Hematopoietic multipotent progenitor cell treated with erythropoietin and hydrocortisone succinate and interleukin-3 and kit ligand, for 17 days (in vitro differentiated cells): ENCODE results near the gene ITGAE.
"Not testable (repeated sequence)": the region's sequence is repeated elsewhere in the genome, so short reads cannot be mapped to it uniquely, and the experiment has no call there.

Experiments
- DNase-seq: peaks from one replicate; pipeline ENCODE4 v3.0.0-alpha.2; 2015; ENCODE audit warnings: low spot score

Gene ITGAE

DNA sequence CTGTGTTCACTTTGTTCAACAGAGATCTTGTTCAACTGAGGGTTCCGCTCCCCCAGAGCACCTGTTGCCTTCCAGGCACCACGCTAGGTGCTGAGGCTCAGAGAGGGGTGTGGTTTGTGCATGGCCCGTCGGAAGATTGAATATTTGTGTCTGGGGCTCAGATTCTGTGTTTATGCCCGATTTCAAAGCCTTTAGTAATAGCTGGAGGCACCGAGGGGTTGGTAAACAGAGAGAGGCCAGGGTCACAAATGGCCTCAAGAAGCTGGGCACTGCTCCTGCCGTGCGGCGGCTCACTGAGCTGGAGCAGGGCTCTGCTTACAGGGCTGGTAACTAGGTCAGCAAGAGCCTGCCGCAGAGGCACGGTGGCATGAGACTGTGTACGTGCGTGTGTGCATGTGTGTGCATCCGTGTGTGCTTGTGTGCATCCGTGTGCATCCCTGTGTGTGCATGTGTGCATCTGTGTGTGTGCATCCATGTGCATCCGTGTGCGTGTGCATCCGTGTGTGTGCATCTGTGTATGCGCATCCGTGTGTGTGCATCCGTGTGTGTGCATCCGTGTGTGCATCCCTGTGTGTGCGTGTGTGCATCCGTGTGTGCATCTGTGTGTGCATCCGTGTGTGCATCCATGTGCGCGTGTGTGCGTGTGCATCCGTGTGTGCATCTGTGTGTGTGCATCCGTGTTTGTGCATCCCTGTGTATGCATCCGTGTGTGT is 5.4 kb downstream of the ITGAE start:
- DNase-seq = no peak

DNA sequence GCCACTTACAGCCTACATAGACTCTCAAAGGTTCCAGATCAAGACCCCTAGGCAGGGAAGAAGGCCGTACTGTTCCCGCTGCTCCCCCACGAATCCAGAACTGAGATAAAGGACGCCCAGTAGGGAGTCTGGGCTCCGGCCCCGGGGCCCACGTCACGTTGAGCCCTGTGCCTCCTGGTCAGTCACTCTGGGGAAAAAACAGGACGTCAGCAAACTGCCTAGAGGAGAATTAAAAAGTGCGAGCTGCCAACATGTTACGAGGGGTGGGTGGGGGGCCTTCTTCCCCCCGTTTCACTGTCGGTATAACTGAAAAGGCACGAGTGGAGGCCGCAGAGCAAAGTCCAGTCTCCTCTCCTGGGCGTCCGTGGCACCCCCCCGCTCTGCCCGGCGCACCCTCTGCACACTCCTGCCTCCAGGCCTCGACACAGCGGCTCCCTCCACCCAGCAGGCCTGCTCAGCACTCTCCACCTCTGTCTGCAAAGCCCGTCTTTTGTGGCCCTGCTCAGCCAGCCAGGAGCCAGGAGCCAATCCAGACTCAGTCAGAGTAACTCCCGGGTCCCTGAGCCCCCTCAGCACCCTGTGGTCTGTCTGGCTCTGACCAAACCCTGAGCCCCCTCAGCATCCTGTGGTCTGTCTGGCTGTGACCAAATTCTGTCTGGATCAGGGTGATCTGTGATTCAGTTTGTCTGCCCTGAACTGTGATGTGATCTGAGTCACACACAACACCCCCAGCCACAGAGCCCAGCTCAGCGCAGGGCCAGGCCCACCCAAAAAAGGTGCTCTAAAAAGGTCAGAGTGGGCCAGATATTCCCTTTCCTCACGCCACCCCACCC is 6.2 kb downstream of the ITGAE start:
- no peak for DNase-seq

DNA sequence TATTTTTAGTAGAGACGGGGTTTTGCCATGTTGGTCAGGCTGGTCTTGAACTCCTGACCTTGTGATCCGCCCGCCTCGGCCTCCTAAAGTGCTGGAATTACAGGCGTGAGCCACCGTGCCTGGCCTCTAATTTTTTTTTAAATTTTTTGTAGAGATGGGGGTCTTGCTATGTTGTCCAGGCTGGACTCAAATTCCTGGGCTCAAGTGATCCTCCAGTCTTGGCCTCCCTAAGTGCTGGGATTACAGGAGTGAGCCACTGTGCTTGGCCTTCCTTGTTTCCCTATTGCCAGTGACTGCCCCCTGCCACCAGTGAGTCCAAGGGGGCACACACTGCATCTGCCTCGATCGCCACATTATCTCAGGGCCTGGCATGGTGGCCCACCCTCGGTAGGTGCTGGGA is 6.8 kb downstream of the ITGAE start:
- DNase-seq = not testable (repeated sequence)

DNA sequence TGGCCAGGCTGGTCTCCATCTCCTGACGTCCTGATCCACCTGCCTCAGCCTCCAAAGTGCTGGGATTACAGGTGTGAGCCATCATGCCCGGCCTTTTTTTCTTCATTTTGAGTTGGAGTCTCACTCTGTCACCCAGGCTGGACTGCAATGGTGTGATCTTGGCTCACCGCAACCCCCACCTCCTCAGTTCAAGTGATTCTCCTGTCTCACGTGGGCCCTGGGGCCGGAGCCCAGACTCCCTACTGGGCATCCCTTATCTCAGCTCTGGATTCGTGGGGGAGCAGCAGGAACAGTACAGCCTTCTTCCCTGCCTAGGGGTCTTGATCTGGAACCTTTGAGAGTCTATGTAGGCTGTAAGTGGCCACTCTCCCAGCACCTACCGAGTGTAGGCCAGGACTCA is 7.7 kb downstream of the ITGAE start:
- DNase-seq = not testable (repeated sequence)

DNA sequence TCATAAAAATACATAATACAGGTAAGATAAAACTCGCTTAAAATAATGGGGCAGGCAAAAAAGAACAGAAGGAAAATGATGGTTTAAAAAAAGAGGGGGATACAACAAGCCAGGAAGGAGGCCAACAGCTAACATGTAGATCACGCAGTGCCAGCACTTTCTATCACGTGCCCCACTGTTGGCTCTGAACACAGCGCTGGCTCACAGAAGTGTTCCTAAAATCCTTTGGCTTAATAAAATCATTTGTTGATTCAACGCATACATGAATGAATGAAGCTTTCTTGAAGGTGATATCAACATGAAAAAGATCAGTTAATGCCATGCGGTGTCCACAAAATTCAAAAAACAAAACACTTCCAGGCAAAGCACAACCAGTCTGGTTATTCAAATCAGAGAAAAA is 8.5 kb downstream of the ITGAE start:
- no peak for DNase-seq

DNA sequence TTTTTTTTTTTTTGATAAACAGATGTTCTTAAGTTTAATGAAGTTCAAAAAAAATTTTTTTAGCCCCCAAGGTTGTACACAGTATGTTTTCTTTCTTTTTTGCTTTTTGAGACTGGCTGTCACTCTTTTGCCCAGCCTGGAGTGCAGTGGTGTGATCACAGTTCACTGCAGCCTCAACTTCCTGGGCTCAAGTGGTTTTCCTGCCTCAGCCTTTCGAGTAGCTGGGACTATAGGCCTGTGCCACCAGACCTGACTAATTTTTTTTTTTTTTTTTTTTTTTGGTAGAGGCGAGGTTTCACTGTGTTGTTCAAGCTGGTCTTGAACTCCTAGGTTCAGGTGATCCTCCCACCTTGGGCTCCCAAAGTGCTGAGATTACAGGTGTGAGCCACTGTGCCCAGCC is 12.8 kb downstream of the ITGAE start:
- no peak for DNase-seq

DNA sequence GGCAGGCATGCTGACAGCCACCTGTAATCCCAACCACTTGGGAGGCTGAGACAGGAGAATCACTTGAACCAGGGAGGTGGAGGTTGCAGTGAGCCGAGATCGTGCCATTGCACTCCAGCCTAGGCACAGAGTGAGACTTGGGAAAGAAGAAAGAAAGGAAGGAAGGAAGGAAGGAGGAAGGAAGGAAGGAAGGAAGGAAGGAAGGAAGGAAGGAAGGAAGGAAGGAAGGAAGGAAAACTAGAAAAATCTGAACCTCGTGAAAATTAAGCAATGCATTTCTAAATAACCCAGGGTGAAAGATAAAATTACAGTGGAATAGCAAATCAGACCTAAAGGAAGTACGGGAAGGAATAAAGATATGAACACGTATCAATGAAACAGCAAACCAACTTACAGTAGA is 15.7 kb downstream of the ITGAE start:
- DNase-seq = not testable (repeated sequence)

DNA sequence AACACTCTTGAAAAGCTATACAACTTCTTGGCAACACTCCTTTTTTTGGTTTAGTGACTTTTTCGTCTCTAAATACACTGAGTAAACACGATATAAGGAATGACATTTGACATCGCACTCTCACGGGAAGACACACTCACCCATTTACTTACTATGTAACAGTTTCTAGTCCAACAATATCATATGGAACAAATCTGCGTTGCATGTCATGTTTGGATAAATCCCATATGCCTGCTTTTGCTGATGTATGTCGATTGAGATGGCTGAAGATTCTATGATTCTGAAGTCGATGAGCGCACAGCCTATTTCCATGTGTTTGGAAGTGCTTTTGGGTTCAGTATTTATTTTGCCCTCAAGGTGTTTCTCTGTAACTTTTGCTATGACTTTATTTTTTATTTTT is 18.2 kb downstream of the ITGAE start:
- DNase-seq = no peak

DNA sequence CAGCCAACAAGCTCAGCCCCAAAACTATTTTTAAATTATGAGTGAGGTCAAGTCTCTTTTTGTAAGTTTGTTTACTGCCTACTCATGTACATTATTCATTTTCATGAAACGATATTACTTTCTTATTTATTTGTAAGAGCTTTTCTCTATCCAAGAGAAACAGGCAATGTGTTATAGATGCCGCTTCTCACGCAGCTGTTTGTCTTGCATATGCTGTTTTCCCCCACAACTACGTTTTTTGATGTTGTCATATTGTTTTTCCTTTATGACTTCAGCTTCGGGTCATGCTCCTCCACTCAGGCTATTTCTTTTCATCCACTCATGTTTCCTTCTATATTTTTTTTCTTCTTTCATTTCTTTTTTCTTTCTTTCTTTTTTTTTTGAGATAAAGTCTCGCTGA is 20.0 kb downstream of the ITGAE start:
- DNase-seq = no peak

DNA sequence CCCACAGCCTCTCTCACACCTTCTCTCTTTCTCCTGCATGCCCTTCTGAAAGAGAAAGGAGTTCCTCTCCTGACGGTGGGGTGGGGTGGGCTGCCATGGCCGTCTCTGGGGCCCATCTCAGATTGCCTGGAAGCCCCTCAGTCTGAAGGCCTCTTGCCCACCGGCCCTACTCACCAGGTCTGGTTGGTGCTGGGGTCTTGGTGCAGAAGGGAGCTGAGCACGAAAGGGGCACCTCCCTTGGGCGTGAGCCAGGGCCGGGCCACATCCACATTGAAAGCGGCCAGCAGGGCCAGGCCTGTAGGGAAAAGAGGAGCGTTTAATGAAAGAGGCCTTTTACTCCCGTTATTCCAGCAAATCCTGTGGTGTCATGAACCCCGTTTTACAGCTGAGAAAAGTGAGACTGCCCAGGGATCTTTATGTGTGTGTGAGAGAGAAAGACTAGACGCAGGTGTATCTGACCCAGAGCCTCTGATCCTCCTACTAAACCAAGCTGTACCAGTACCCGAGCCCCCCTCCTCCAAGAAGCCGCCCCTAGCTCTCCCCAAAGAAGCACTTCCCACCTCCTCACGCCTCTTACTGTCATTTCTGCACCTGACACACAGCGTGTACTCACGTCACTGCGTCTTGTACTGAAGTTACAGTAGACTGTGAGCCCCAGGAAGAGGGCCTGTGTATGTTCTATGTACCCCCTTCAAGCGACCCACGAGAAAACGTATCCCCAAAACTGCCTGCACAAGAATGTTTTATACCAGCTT is 23.4 kb downstream of the ITGAE start:
- DNase-seq = no peak

DNA sequence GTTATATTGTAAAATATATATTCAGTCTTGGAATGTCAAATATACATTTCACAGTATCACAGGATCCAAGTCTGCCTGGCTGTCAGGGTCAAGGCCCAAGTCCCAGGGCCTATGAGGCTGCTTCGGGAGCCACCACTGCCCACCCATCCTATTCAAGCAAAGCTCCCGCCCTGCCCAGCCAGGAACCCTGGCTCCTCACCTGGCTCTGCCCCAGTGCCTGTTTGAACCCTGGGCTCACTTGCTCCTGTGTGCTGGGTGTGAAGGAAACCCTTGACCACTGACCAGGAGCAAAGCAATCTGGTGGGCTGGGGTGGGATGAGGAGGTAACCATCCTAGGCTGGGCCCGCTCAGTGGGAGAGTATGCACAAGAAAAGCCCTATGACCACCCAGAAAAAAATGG is 27.0 kb downstream of the ITGAE start:
- DNase-seq = no peak

DNA sequence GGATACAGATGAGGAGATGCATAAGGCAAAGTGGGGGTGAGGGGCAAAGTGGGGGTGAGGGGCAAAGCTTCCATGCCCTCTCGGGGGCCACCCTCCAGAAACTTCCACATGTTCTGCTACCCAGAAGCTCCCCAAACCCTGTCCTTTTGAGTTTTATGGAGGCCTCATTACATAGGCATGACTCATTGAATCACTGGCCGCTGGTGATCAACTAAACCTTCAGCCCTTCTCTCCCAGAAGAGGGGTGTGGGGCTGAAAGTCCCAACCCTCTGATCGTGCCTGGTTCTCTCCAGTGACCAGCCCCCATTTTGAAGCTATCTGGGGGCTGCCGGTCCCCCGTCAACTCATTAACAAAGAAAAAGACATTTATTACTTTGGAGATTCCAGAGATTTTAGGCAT is 27.5 kb downstream of the ITGAE start:
- DNase-seq = no peak

DNA sequence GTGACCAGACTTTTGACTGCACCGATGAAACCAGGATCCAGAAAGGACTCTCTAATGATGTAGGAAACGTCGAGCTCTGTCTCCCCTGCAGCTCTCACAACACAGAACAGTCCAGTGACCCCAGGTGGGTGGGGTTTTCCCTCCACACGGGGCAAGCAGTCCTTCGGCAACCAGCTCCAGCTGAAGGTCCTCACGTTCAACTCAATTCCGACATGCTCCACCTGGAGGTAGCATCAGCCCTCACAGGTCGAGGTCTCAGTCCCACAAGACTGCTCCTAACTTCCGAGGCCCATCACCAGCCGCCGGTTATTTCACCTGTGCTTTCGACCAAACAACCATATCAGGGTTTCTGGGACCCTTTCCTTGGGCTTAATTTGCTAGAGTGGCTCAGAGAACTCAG is 28.2 kb downstream of the ITGAE start:
- DNase-seq = no peak

DNA sequence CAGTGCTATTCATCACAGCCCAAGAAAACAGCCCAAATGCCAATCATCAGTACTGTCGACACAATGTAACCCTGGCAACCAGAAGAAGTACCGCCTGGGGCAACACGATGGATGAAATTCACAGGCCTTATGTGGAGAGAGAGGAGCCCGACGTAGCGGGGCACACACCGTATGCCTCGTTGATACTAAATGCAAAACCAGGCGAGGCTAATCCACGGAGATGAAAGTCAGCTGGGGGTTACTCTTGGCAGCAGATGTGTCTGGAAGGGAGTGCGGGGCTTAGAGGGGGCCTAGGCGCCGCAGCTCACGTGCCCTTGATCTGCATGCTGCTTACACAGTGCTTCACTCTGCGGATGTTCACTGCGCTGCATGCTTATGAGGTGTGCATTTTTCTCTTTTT is 29.8 kb downstream of the ITGAE start:
- DNase-seq = no peak

DNA sequence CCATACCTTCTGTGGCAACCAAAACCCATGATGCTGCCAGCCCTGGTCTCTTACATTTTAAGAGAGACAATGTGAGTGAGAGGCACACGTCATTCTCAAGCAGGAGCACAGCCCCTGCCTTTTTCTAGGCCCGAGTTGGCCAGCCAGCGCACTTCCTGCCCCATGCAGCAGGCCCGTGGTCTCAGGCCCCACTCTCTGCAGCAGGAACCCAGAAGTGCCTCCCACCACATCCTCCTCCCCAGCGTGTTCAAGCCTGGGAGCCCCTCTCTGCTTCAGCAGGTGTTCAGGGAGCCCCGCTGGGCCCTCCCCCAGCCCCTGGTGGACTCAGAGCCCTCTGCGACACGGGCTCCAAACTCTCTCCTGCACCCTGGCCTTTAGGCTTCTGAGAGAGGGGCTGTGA is 30.5 kb downstream of the ITGAE start:
- no peak for DNase-seq

DNA sequence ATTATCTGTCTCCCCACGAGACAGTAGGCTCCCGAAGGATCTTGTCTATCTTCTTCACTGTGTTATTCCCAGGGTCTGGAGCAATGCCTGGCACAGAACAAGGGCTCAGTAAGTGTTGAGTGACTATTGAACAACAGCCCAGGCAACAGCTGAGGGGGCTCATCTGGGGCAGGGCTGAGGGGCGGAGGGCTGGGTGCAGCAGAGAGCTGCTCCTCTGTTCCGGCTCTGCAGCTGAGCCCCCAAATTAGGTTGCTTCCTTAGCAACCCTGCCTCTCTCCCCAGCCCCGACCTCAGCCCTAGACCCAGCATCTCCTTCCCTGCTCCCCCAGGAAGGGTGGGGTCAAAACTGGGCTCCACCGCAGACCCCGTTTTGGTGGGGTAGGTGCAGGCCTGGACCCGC is 32.2 kb downstream of the ITGAE start:
- DNase-seq = no peak

DNA sequence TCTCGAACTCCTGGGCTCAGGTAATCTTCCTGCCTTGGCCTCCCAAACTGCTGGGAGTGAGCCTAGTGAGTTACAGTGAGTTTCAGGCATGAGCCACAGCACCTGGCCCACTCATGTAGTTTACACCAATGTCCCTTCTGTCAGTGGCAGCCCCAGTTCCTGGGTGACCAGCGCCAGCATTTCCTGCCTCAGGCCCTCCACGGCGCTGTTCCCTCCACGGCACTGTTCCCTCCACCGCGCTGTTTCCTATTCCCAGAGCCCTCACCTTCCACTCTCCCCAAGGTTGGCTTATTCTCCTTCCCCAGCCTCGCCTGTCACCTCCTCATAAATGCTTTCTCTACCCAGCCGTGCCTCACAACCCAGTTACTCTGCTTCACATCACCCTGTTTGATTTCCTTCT is 32.6 kb downstream of the ITGAE start:
- no peak for DNase-seq

DNA sequence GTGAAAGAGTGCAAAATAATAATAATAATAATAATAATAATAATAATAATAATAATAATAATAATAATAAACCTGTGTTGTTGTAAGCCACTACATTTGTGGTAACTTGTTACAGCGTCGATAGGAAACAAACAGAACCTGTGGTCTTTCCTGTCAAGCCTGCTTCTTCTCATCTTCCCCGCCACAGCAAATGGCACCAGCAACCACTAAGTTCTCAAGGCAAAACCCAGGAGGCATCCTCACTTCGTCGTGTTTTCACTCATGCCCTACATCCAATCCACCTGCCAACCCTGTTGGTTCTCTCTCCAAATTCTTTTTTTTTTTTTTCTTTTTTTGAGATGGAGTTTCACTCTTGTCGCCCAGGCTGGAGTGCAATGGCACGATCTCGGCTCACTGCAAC is 34.2 kb downstream of the ITGAE start:
- DNase-seq = no peak

DNA sequence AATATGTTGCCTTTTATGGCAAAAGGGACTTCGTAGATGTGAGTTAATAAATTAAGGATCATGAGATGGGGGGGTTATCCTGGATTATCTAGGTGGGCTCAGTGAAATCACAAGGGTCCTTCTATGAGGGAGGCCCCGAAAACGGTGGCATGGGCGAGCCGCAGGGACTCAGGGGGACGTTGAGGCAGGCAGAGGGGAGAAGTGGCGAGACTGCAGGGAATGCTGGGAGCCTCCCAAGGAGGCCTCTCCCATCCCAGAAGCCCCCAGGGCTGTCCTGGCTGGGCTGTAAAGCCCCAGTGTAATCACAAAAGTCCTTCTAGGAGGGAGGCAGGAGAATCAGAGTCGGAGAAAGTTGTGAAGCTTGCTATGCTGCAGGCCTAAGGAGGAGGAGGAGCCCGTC is 35.0 kb downstream of the ITGAE start:
- no peak for DNase-seq

DNA sequence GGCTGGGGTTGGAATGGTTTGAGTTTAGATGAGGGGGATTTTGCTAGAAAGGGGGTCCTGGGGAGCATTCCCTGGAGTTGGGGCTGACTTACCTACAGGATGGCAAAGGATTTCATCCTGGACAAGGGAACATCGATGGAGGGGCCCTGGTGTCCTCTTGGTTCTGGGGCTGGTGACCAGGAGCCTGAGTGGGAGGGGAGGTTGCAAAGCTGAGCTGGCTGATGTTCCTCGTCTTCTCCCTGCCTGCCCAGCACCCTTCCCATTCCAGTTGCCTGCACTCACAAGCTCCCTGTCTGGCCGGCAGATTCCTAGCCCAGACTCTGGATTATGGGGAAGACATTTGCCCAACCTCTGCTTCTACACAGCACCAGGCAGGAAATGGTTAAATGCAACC is 37.2 kb downstream of the ITGAE start:
- no peak for DNase-seq

DNA sequence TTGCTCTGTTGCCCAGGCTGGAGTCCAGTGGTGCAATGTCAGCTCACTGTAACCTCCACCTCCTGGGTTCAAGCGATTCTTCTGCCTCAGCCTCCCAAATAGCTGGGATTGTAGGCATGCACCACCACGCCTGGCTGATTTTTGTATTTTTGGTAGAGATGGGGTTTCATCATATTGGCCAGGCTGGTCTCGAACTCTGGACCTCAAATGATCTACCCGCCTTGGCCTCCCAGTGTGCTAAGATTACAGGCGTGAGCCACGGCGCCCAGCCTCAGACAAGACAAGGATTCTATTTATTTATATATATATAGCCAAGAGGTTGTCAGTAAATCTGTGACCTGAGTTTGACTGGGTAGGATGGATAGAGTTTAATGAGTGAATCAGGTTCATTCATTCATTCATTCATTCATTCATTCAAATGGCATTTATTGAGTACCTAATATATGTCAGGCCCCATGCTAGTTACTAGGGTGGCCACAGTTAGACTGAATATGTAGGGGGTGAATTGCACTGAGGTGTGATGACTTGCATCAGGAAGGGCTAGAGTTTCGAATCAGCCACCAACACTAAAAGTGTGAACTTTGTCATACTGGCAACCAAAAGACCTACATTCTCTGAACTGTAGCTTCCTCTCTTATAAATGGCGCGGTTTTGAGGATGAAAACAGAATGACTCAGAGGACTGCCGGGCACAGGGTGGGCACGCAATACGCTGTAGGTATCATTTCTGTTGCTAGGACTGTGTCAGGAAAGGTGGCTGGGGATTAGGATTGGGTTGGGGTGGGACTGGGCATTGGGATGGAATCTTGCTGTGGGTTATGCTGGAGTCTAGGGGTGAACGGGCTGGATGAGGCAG is 37.8 kb downstream of the ITGAE start:
- DNase-seq = no peak

DNA sequence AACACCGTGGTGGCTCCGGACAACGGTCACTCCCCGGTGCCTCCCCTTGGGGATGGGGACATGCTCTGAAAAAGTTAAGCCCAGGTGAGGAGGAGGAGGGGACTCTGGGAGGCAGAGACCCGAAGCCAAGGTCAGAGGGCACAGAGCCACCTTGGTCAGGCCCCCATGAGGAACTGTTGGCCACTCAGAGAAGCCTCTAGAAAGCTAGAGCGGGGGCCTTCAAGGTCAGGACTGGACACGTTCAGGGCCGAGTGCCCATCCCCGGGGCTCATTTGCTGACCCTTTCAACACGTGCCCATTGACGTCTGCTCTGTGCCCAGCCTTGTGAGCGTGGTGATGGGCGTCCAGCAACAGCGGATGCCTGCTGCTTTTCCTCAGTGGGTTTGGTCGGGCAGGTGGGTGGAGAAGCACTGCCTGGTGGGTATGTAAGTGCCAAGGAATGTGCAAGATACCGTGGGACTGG is 39.0 kb downstream of the ITGAE start:
- DNase-seq = no peak
